Esophagus squamous epithelium (tissue), 5 donors: ENCODE results near the gene SNIP1. TPM values are rescaled to one million over a fixed set of nuclear protein-coding genes. Genes with fewer than 3 reads are reported as not detected.
"Not testable (repeated sequence)": the region's sequence is repeated elsewhere in the genome, so short reads cannot be mapped to it uniquely, and the experiment has no call there.

Source experiments
- DNase-seq: peaks from one replicate; lab custom pipeline; 2025; lab: John Stamatoyannopoulos, UW
- H3K27ac ChIP-seq, 4 donors: fragments of 200-600 bp; sonication (generic); one replicate each; pipeline ENCODE4 v1.5.1; 2016 to 2019; ENCODE audit warnings: mild to moderate bottlenecking in 1 of 4
- H3K27me3 ChIP-seq, 4 donors: fragments of 200-600 bp; sonication (generic); 1 replicate in 3 of 4; 2 replicates in 1 of 4; pipeline versions ENCODE4 v1.5.1 to v1.6.0; 2017 to 2021; ENCODE audit warnings: antibody characterized with exemption in 1 of 4
- H3K36me3 ChIP-seq, 3 donors: fragments of 200-600 bp; sonication (generic); one replicate each; pipeline ENCODE4 v1.5.1; 2016 to 2019
- H3K4me1 ChIP-seq, 3 donors: fragments of 200-600 bp; sonication (generic); one replicate each; pipeline ENCODE4 v1.5.1; 2017 to 2019
- H3K4me3 ChIP-seq, 4 donors: fragments of 200-600 bp; sonication (generic); 1 replicate in 3 of 4; 2 replicates in 1 of 4; pipeline ENCODE4 v1.5.1; 2016 to 2019; ENCODE audit warnings: mild to moderate bottlenecking in 2 of 4, moderate library complexity in 1 of 4
- H3K9me3 ChIP-seq, 3 donors: fragments of 200-600 bp; sonication (generic); one replicate each; pipeline ENCODE4 v1.5.1; 2016 to 2019
- CTCF ChIP-seq, 6 experiments: fragments of 450-650 bp in 4 of 6; fragments of 200-600 bp in 2 of 6; sonication (generic) in 2 of 6; IDR thresholded peaks; one replicate each; pipeline ENCODE4 v1.5.1; 2016 to 2019; ENCODE audit warnings: antibody characterized with exemption in 6 of 6, mild to moderate bottlenecking in 4 of 6, moderate library complexity in 4 of 6
- POLR2A ChIP-seq, 4 donors: fragments of 450-650 bp; IDR thresholded peaks; one replicate each; pipeline ENCODE4 v1.6.1; 2017; ENCODE audit warnings: antibody characterized with exemption in 4 of 4, mild to moderate bottlenecking in 4 of 4, moderate library complexity in 3 of 4
- WGBS, 2 donors: methylation state at CpG; one replicate each; pipeline ENCODE4 v1.1.5; 2018; 5-methylcytosine and 5-hydroxymethylcytosine counted together
- intact Hi-C: fragments of 100-400 bp; cut with DNase I; formaldehyde crosslinking; loops from one replicate; pipeline ENCODE4 v1.15.0; 2022
- total RNA-seq, 4 donors: library from RNA; depleted of rRNA; stranded (reverse); fragments of >200 nt; gene quantifications; one replicate each; pipeline ENCODE4 v1.1.0, GENCODE V29; 2016
- donor health status: DM: yes; HTN: yes; CAD: no.

Gene SNIP1
- total RNA-seq, 4 donors from 2014 or later: 10.5 to 21.1 (median 13.1) TPM

GRCh38 chr1:37545019-37545418, 9.1 kb downstream of the SNIP1 start:
- 46 to 66% methylated on average over 5 of the region's 5 CpGs for WGBS, 2 donors
- Histone ChIP-seq H3K9me3 (no peaks in the 10 kb centered on the region), H3K36me3 (peaks cover 21 to 100% (median 29%) of the 10 kb centered on the region in 3 donors), H3K27me3 (no peaks in the 10 kb centered on the region), H3K4me1 (peaks cover 0 to under 1% (median 0%) of the 10 kb centered on the region in 3 donors), H3K27ac (no peak overlapping the region), H3K4me3 (no peak overlapping the region)
- no peak for DNase-seq
- TF ChIP-seq POLR2A (IDR thresholded peaks at IDR 0.05) (no peak), CTCF (IDR thresholded peaks at IDR 0.05) (no peak)
- intact Hi-C loops: no loop called here

- intact Hi-C loops: no loop called here
- H3K27me3 ChIP-seq: no peaks in the 10 kb centered on the region
- H3K27ac ChIP-seq: no peak overlapping the region
- DNase-seq: no peak
- H3K4me3 ChIP-seq: no peak overlapping the region
- TF ChIP-seq POLR2A (IDR thresholded peaks at IDR 0.05): no peak
- no peak for TF ChIP-seq CTCF (IDR thresholded peaks at IDR 0.05)
- H3K9me3 ChIP-seq: no peaks in the 10 kb centered on the region
- 97% methylated on average over 21 of the region's 21 CpGs for WGBS, 2 donors
- no peaks in the 10 kb centered on the region for H3K4me1 ChIP-seq
- peaks cover 21 to 100% (median 33%) of the 10 kb centered on the region in 3 donors for H3K36me3 ChIP-seq
Measured at GRCh38 chr1:37544530-37544929, 9.6 kb downstream of the SNIP1 start.

GRCh38 chr1:37540036-37540785, 13.9 kb downstream of the SNIP1 start:
- DNase-seq: no peak
- H3K27ac ChIP-seq: no peak overlapping the region
- H3K27me3 ChIP-seq: no peaks in the 10 kb centered on the region
- 93 to 95% methylated on average over 29 to 30 of the region's 30 CpGs for WGBS, 2 donors
- TF ChIP-seq POLR2A (IDR thresholded peaks at IDR 0.05): no peak
- intact Hi-C loops: no loop called here
- no peaks in the 10 kb centered on the region for H3K4me1 ChIP-seq
- no peaks in the 10 kb centered on the region for H3K9me3 ChIP-seq
- H3K36me3 ChIP-seq: peaks cover 16 to 100% (median 34%) of the 10 kb centered on the region in 3 donors
- H3K4me3 ChIP-seq: no peak overlapping the region

- intact Hi-C loops, DNase-seq, H3K27me3 ChIP-seq, H3K4me3 ChIP-seq, H3K27ac ChIP-seq, H3K4me1 ChIP-seq, H3K9me3 ChIP-seq: not testable (repeated sequence)
- 91 to 92% methylated on average over 10 of the region's 10 CpGs for WGBS, 2 donors
- peaks cover 10 to 91% (median 25%) of the 10 kb centered on the region in 3 donors for H3K36me3 ChIP-seq
Measured at GRCh38 chr1:37539154-37539553, 14.9 kb downstream of the SNIP1 start.

GRCh38 chr1:37537378-37537777, 16.7 kb downstream of the SNIP1 start:
- peaks cover 10 to 73% (median 25%) of the 10 kb centered on the region in 3 donors for H3K36me3 ChIP-seq
- H3K9me3 ChIP-seq: no peaks in the 10 kb centered on the region

More at GRCh38 chr1:37537378-37537777, 16.7 kb downstream of the SNIP1 start:
- Histone ChIP-seq H3K4me3 (no peak overlapping the region), H3K27ac (no peak overlapping the region), H3K4me1 (peaks cover 8 to 14% (median 11%) of the 10 kb centered on the region in 3 donors), H3K27me3 (no peaks in the 10 kb centered on the region)
- WGBS, 2 donors: 60% methylated on average over 2 of the region's 2 CpGs
- no peak for DNase-seq
- intact Hi-C loops: no loop called here
- TF ChIP-seq CTCF (IDR thresholded peaks at IDR 0.05) (no peak), POLR2A (IDR thresholded peaks at IDR 0.05) (no peak)
